Right cardiac atrium (tissue), 5 donors: ENCODE measurements around the gene CHCHD6. TPM values are rescaled to one million over a fixed set of nuclear protein-coding genes. Genes with fewer than 3 reads are reported as not detected.

ENCODE experiments used
- ATAC-seq, 2 donors: fragments of 200-7000 bp; cut with Tn5 transposase; one replicate each; pipeline versions ENCODE4 v1.8.0 to v1.9.1; 2020; ENCODE audit warnings: moderate library complexity in 2 of 2, mild to moderate bottlenecking in 1 of 2
- DNase-seq, 3 donors: peaks; one replicate each; pipeline ENCODE4 v3.0.0-alpha.2; 2020
- H3K27ac ChIP-seq: one replicate; pipeline ENCODE4 v1.5.1; 2013; ENCODE audit warnings: mild to moderate bottlenecking, low read length, control low read depth, moderate library complexity
- H3K27me3 ChIP-seq: one replicate; pipeline ENCODE4 v1.6.1; 2013; ENCODE audit not compliant: control insufficient read depth, insufficient read depth
- H3K4me1 ChIP-seq: one replicate; pipeline ENCODE4 v1.6.1; 2013; ENCODE audit warnings: low read length; ENCODE audit not compliant: control insufficient read depth, insufficient read depth
- H3K4me3 ChIP-seq: one replicate; pipeline ENCODE4 v1.5.1; 2013; ENCODE audit warnings: low read length, control low read depth
- H3K9me3 ChIP-seq: one replicate; pipeline ENCODE4 v1.6.1; 2013; ENCODE audit warnings: low read length; ENCODE audit not compliant: control insufficient read depth
- WGBS: extraction: QIAGEN DNeasy Blood & Tissue Kit; methylation state at CpG from one replicate; pipeline ENCODE4 v1.1.7; 2013; 5-methylcytosine and 5-hydroxymethylcytosine counted together
- intact Hi-C, 4 donors: fragments of 100-400 bp; cut with DNase I; formaldehyde crosslinking; loops; one replicate each; pipeline versions ENCODE4 v1.11.0 to v1.14.0; 2022 to 2023
- polyA plus RNA-seq: library from polyadenylated mRNA; stranded (reverse); fragments of 200-250 nt; gene quantifications from one replicate; pipeline ENCODE4 v1.2.3, GENCODE V29; 2013
- total RNA-seq, 4 donors: library from RNA; stranded (reverse); fragmentation: NEBNext Ultra II Directional; extraction: Animal tissue kit (Norgen Biotek cat#: 25700); gene quantifications; one replicate each; pipeline ENCODE4 v1.2.1, GENCODE V29; 2021
- donor health status: healthy with polysubstance abuse.
- donor health status: DM: no; HTN: yes; CAD: no.
- donor health status: DM: no; HTN: no; CAD: no.
- donor health status: DM: no; HTN: yes; CAD: no; lungs with severe emphysema.
- donor health status: DM: yes; HTN: yes; CAD: no.

Gene CHCHD6
- total and polyA plus RNA-seq, 5 donors, result 7.1 to 10.5 (median 9.3) TPM

- 90% methylated on average over 3 of the region's 3 CpGs for WGBS
- H3K4me1 ChIP-seq, result peaks cover 5% of the 10 kb centered on the region
- H3K27me3 ChIP-seq, result no peaks in the 10 kb centered on the region
- no peak for ATAC-seq
- intact Hi-C loops, result no loop called here
- no peak for DNase-seq
- H3K4me3 ChIP-seq, result no peak overlapping the region
- no peak overlapping the region for H3K27ac ChIP-seq
- H3K9me3 ChIP-seq, result no peaks in the 10 kb centered on the region
Observed at GRCh38 chr3:126928921-126929474, 225.0 kb downstream of the CHCHD6 start.

- Histone ChIP-seq H3K27ac (no peak overlapping the region), H3K4me3 (no peak overlapping the region), H3K27me3 (no peaks in the 10 kb centered on the region), H3K9me3 (no peaks in the 10 kb centered on the region), H3K4me1 (peaks cover 3% of the 10 kb centered on the region)
- WGBS, result 95% methylated on average over 15 of the region's 15 CpGs
- intact Hi-C loops, result no loop called here
- no peak for ATAC-seq
- DNase-seq, result no peak
Observed at GRCh38 chr3:126930936-126931600, 227.0 kb downstream of the CHCHD6 start.

GRCh38 chr3:126931806-126932187, 227.8 kb downstream of the CHCHD6 start:
- Histone ChIP-seq H3K9me3 (no peaks in the 10 kb centered on the region), H3K4me1 (no peaks in the 10 kb centered on the region), H3K27ac (no peak overlapping the region), H3K4me3 (no peak overlapping the region), H3K27me3 (no peaks in the 10 kb centered on the region)
- intact Hi-C loops, result no loop called here
- DNase-seq, result no peak
- 89% methylated on average over 9 of the region's 9 CpGs for WGBS
- ATAC-seq, result no peak

DNA sequence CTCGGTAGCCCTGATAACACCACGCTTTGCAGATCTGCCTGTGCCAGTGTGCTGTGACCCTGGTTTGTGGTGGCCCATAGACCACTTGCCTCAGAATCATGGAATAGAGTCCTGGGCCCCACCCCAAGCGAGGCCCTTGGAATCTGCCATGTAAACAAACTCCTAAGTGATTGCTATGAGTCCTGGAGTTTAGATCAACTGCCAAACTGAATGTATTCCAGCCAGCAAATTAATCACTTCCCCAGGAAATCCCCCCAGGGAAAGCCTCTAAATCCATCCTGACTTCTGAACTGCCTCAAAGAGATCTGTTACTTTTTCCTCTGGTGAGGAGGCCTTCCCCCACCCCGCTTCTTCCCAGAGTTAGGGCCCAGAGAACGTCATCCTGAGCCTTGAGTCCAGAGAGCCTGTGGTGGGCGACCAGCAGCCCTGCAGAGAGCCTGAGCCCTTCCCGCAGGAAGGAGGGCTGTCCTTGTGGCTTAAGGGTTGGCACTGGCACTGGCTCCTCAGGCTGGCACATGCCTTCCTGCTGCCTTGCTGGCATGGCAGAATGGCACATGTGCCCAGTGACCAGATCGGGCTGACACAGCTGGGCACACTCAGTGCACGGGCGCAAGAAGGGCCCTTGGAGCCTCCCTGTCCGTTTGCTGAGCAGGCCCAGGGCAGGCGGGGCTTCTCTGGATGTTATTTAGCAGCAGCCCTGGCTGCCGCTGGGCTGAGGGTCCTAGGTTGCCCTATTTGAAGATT, 228.3 kb downstream of the CHCHD6 start:
- intact Hi-C loops, result no loop called here
- ATAC-seq (peak in 1 of 2 donors; percentile 36), DNase-seq (no peak)
- H3K27ac ChIP-seq, result no peak overlapping the region
- H3K27me3 ChIP-seq, result no peaks in the 10 kb centered on the region
- no peaks in the 10 kb centered on the region for H3K4me1 ChIP-seq
- H3K4me3 ChIP-seq, result no peak overlapping the region
- no peaks in the 10 kb centered on the region for H3K9me3 ChIP-seq
- 82% methylated on average over 13 of the region's 13 CpGs for WGBS

DNA sequence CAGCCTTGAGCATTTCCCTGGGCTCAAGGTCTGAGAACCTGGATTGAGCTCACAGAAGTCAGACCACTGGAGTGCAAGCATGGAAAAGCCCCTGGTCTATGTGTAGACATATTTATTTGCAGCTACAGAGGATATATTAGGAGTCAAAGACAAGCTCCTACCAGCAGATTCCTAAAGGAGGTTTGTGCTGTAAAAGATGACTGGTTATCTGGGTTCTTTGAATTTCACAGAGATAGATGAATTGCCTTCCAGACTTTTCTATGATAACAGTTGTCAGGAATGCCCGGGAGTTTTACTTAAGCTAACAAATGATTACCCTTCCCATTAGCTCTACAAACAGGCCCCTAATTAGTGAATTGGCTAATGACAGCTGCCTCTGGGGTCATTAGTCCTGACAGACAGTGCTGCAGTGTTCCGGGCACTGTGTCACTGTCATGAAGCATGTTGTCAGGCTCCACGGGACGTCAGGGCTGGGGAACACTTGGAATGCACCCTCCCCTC, 230.0 kb downstream of the CHCHD6 start:
- 47% methylated on average over 4 of the region's 4 CpGs for WGBS
- Histone ChIP-seq H3K4me1 (peaks cover 10% of the 10 kb centered on the region), H3K4me3 (no peak overlapping the region), H3K27ac (no peak overlapping the region), H3K27me3 (no peaks in the 10 kb centered on the region), H3K9me3 (no peaks in the 10 kb centered on the region)
- DNase-seq, result no peak
- no peak for ATAC-seq
- intact Hi-C loops, result no loop called here

DNA sequence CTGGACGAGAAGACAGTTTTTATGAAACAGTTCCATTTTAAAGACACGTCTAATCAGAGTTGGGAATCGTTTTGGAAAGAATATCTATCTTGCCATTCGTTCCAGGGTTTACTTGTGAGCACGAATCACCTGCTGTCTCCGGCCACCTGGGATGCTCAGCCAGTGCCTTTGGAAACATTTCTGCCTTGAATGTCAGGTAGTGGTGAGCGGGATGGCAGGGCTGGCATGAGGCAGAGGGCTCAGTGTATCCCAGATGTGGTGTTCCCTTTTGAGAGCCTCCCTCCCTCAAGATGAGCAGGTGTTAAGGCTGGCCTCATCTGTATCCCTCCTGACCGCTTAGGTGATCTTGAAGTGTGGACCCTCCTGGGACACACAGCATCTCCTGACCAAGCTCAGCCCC, 231.0 kb downstream of the CHCHD6 start:
- ATAC-seq, result no peak
- Histone ChIP-seq H3K27me3 (no peaks in the 10 kb centered on the region), H3K4me3 (no peak overlapping the region), H3K9me3 (no peaks in the 10 kb centered on the region), H3K4me1 (peaks cover 10% of the 10 kb centered on the region), H3K27ac (no peak overlapping the region)
- DNase-seq, result no peak
- intact Hi-C loops, result no loop called here
- 92% methylated on average over 8 of the region's 8 CpGs for WGBS

DNA sequence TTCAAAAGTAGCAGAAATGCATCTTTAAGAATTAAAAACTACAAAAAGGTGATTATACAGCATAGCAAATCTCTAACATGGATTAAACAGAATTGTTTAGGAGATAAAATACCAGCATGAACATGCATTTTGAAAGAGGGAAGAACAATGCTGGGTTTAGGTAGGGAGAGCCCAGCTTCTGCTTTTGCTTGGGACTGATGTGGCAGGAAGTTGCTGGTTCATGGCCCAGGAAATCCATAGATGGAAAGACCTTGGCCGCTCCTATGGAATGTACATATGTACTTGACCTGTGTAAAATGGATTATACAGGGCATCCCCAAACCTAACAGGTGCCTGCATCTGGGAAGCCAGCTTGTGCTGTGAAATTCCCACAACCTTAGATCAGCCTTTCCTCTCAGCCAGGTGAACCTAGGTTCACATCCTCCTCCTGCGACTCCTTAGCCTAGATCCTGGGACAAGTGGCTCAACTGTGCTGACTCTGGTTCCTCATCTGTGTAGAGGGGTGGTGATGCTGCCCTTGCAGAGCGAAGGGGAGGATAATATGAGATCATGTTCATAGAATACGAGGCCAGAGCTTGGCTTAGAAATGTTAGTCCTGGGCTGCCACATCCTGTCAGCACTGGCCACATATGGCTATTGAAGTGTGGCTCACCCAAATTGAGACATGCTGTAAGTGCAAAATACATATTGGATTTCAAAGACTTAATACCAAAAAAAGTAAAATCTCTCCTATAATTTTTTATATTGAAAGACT, 231.9 kb downstream of the CHCHD6 start:
- intact Hi-C loops, result no loop called here
- ATAC-seq (no peak), DNase-seq (no peak)
- Histone ChIP-seq H3K27ac (no peak overlapping the region), H3K9me3 (no peaks in the 10 kb centered on the region), H3K4me3 (no peak overlapping the region), H3K4me1 (peaks cover 10% of the 10 kb centered on the region), H3K27me3 (no peaks in the 10 kb centered on the region)
- WGBS, result 89% methylated on average over 4 of the region's 4 CpGs

DNA sequence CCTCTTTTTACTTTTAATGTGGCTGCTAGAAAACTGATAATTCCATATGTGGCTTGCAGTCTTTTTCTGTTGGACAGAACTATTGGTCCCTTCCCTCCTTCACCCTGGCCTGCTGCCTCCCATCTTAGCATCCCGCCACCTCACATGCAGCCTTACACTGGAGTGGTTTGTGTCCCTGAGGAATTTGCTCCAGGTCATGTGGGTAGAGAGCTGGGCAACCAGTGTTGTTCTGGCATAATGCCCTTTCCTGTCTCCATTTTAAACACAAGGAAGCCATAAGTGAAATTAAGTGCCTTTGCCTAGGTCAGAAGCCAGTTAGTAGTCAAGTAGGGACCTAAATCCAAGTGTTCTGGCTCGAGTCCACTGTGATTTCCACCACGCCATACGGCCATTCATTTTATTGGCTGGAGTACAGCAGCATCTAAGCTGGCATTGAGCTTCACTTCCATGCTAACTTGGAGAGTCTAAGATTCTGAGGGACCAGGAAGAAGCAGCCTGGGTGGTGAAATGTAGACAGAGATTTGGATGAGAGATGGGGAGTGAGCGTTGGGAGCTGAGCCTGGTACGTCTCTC, 232.9 kb downstream of the CHCHD6 start:
- peaks cover 10% of the 10 kb centered on the region for H3K4me1 ChIP-seq
- no peak overlapping the region for H3K27ac ChIP-seq
- ATAC-seq (no peak), DNase-seq (no peak)
- intact Hi-C loops, result no loop called here
- H3K27me3 ChIP-seq, result no peaks in the 10 kb centered on the region
- no peaks in the 10 kb centered on the region for H3K9me3 ChIP-seq
- 74% methylated on average over 6 of the region's 6 CpGs for WGBS
- no peak overlapping the region for H3K4me3 ChIP-seq

DNA sequence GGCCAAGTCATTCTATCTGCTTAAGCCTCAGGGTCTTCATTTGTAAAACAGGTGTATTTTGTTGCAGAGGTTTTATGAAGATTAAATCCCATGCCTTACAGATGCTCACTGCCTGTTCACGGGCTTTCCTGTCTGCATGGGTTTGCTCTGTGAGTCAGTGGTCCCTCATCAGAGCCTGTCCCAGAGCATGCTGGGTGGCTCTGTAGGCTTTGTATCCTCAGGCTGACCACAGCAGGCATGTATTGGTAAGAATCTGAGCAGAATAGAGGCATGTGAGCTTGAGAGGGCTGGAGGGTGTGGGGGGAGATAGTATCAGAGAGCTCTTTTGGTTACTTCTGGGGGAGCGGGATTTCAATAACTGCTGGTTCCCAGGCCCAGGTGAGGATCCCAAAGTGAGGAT, 233.5 kb downstream of the CHCHD6 start:
- Histone ChIP-seq H3K4me3 (no peak overlapping the region), H3K4me1 (peaks cover 10% of the 10 kb centered on the region), H3K27me3 (no peaks in the 10 kb centered on the region), H3K27ac (no peak overlapping the region), H3K9me3 (no peaks in the 10 kb centered on the region)
- intact Hi-C loops, result no loop called here
- ATAC-seq (no peak), DNase-seq (no peak)
- WGBS, result 92% methylated on average over 2 of the region's 2 CpGs

- ATAC-seq (peak; percentile 50 to 64), DNase-seq (peak in 1 of 3 donors; percentile 38)
- Histone ChIP-seq H3K4me3 (no peak overlapping the region), H3K27ac (no peak overlapping the region), H3K9me3 (no peaks in the 10 kb centered on the region), H3K27me3 (no peaks in the 10 kb centered on the region), H3K4me1 (peaks cover 10% of the 10 kb centered on the region)
- 35% methylated on average over 7 of the region's 7 CpGs for WGBS
- intact Hi-C loops, result no loop called here
Observed at GRCh38 chr3:126937973-126938372, 233.9 kb downstream of the CHCHD6 start.
